ENCODE results near the gene ANG.

ANG gene

DNA sequence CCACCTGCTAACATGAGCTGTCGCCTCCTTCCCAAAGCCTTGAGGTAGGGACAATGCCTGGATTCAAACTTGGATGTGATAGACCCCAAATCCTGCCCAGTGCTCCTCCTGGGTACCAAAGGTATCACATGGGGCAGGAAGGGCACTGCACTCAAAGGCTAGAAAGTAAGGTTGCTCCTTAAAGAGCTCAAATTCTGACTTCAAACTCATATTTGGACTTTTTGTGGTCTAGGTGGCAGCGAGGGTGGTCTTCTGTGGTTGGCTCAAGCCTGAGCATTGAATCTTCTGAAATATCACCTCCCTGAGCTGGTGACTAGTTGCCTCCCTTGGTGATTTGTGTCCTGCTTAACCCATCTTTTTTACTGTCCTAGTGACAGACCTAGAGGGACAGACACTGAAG is 12.5 kb upstream of the ANG start:
- DNase-seq: no peak

DNA sequence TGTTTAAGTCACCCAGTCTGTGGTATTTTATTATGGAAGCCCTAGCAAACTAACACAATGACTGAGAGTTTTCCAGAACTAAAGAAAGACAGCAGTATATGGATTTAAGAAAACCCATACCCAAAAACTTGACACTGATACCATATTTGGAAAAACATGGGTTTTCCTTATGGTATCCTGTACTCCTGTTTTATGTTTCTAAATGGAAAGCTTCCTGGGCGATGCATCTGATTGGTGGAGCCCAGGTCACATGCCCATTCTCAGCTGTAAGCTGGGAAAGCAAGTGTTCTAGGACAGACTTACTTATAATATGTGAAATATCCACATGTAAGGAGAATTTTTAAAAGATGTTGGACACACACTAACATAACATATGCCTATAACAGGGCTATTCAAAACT is 8.7 kb upstream of the ANG start:
- peak in 1 of 2 experiments; percentile 47 for DNase-seq

DNA sequence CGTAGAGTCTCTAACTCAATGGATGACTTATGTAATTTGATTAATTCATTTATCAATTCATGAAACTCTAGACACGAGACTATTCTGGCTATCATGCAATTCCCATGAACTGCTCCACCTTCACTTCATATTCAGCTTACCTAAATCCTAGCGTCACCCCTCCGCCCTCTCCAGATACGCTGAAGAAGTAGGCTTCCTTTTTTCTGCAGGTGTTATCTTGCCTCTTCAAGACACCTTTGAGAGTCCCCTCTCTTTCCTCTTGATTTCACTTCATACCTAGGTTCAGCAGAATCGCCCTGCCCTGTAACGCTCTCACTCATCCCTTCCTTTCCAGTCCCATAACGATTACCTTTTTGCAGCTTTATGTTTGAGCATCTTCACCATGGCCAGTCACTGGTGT is 8.2 kb upstream of the ANG start:
- no peak for DNase-seq

DNA sequence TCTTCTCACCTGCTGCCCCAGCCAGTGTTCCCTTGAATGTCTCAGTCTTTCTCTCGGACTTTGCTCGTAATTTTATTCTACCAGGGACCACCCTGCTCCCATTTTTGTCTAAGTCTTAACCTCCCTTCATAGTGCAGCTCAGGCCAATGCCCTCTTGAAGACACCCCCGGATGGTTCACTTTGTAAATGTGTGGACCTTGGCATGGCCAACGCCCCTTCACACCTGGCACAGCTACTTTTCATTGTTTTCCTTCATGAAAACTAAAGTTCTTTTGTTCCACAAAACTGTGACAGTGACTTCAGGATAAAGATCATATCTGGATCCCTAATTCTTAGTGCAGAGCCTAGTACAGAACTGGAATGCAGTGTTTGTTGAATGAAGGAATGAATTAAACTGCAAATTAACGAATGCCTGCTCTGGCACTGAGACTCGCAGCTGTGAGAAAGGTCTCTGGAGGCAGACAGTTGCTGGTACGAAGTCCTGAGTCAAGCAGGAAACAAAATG is 7.7 kb upstream of the ANG start:
- no peak for DNase-seq

DNA sequence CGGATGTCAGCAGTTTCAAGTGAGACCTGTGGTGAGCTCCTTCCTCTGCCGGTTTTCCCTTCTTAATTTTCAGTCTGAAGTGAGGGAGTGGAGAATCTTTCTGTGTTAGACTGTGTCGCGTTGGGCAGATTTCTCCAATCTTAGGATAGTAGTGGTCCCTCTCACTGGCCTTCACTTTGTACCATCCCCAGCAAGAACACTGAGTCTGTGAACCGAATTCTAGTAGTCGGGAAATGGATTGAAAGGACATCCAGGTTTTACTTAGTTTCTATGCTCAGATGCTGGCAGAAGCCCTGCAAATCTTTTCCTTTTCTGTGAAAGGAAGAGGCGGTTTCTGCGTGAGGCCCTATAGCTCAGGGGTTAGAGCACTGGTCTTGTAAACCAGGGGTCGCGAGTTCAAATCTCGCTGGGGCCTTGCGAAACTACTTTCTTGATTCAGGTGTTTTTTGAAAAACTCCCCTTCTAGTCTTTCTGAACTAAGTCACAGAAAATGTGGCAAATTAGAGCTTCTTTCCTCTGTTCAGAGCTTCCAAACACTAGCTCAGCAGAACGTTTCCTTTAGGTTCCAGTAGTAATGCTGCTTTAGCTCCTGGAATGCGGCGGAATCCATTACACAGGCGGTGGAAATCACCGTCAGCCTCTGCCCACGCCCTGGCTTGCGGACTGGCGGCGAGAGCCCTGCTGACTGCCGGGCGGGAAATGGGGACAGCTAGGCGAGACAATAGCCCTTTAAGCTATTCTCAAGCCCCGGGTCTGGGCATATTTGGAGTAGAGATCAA is 7.0 kb upstream of the ANG start:
- DNase-seq: peak; percentile 93 to 94

DNA sequence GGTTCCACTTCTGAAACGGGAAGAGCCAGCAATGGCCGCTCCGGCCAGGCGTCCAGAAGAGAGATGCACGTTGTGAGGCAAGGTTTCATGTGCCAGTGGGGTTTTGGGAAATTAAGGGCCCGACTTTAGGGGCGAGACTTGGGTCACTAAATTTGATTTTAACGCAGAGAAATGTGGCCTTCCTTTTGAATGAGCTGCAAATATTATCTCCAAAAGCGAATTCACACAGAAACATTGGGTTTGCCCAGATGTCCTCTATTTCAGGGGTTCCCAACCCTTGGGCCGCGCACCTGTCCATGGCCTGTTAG is 6.5 kb upstream of the ANG start:
- DNase-seq: no peak

DNA sequence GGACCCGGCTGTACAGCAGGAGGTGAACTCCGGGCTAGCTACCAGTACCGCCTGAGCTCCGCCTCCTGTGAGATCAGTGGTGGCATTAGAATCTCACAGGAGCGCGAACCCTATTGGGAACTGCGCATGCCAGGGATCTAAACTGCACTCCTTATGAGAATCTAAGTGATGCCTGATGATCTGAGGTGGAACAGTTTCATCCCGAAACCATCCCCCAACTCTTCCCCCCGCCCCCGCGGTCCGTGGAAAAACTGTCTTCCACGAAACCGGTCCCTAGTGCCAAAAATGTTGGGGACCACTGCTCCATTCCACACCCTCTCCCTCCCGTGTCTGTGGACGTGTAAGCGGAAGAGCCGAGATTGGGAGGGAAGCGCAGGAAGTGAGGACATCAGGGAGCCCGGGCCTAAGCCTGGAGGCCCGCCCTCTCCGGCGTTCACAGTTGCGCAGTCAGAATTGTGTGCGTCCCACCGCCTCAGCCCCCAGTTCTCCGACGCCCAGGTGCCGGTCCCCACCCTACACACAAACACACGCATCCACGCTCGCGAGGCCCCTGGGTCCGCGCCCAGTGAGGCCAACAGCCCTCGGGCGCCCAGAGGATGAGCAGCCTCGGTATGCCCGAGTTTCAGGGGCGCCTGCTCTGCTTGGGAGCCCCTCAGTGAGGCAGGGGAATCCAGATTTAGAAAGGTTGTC is 6.0 kb upstream of the ANG start:
- DNase-seq: peak; percentile 83 to 85

DNA sequence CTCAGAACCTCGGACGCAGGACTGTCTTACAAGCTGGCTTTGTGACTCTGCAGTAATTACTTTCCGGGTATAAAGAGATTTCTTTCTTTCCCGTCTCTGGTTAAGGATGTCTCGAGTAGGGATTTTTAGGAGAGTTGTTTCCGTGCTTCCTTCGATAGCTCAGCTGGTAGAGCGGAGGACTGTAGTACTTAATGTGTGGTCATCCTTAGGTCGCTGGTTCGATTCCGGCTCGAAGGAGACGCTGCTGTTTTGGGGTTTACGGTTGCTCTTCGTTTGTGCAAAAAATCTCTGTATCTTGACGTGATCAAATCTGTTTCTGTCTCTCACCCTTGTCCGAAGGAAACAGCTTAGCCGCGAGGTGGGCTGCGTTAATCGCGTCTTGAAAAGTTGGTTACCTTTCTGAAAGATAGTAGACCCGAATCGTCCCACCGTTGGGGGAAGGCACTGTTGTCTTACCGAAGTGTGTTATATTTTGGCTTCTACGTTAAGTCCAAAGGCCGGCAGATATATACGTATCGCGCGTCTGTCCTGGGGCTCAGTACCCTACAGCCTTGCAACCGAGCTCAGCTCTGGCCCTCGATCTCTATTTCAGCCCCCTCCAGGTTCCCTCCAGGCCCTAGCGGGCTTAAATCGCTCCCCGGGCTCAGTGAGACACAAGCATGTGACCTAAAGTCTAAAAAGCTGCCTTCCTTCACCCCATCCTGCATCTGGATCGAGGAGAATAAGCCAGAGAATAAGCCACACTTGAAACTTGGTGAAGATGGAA is 5.3 kb upstream of the ANG start:
- DNase-seq: peak; percentile 90 to 91

DNA sequence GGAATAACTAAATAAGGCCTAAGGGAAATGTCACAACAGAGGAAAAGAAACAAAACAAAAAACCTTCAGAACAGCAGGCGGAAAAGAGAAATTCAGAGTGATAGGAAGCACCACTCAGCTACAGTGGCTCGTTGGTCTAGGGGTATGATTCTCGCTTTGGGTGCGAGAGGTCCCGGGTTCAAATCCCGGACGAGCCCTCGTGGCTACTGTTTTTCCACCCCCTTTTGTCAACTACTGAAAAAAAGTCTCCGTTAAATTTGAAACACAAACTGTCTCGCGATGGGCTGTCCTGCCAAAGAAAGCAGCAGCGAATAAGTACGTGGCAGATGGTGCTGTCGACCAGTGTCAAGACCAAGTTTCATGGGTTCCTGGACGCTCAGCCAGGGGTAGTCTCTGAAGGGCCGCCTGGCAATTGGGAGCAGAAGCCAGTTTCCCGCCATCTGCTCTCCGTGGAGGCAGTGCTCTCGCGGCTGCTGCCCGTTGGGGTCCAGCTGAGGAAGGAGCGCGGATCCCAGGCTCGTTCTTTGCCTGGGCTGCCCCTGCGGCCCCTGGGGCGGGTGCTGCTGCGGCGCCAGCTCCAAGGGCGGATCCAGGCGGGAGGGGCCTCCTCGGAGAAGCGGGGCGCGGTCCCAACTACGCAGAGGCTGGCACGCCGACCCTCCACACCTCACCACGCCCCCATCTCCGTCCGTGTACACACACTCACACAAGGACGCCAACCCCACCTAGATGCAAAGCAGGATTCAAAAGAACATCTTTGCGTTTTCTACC is 4.5 kb upstream of the ANG start, which contains the start of gene RNASE4:
RNASE4 (plus strand) TSS at position 670 of the 771 bp plus-strand sequence. CDS start 14,812 bp downstream, outside the sequence.
- peak; percentile 90 to 91 for DNase-seq

DNA sequence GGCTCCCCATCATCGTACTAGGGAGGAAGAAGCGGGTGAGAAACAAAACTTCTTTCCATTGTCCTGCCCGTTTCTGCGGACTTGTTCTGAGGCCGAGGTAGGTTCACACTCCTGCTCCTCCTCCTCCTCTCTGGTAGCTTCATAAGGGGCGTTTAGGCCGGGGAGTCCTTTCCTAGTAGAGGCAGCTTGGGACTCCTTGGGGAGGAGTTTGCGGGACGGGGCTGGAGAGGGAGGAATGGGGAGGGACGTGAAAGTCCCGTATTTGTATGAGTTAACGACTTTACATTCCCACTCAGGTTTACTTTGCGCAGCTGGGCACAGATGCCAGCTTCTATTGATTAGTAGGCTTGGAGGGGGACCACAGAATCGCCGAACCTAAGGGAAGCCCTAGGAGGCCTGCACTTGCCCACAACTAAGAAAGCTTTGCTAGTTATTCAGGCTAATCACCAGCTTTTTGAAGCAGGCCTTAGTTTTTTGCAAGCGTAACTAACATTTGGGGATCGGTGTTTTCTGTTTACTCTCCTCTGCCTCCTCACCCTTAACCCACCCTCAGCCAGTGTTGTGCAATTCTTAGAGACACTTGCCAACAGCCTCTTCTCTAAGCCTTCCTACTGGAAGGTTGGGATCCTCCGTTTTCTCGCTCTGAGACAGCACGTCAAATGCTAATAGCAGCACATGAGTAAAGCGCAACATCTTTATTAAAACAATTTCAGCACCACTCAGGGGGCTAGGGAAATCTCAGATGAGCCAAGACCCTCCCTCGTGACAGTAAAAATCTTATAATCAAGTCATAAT is 3.7 kb upstream of the ANG start:
- DNase-seq: no peak

DNA sequence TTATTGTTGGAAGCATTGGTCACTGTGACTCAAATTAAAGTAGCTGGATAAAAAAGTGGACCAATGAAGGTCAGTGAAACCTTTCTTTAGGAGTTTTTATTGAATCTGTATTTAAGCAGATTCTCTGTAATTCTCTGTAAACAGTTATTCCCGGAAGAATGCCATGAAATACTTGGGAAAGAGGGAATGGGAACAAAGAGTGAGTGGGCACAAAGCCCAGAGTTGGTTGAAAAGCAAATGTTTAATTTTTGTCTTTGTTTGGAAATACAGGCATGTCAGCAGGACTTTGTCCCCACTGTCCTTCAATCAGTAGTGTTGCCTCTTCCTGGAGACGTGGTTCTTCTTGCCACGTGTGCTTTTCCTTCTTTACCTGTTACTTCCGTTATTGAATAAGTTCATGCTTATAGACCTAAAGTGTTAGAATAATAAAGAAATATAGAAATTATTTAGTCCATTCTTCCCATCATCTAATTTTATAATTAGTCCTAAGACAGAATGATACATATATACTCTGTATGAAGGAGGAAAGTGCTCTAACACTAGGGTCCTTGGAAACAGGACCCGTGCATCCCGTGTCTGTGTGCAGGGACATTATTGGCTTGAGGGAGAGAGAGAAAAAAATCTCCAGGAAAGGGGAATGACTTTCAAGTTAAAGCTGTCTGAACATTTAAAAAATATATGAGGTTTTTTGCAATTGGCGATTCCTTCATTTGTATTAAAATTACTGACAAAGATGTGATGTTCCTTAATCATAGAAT is 2.0 kb upstream of the ANG start:
- no peak for DNase-seq

DNA sequence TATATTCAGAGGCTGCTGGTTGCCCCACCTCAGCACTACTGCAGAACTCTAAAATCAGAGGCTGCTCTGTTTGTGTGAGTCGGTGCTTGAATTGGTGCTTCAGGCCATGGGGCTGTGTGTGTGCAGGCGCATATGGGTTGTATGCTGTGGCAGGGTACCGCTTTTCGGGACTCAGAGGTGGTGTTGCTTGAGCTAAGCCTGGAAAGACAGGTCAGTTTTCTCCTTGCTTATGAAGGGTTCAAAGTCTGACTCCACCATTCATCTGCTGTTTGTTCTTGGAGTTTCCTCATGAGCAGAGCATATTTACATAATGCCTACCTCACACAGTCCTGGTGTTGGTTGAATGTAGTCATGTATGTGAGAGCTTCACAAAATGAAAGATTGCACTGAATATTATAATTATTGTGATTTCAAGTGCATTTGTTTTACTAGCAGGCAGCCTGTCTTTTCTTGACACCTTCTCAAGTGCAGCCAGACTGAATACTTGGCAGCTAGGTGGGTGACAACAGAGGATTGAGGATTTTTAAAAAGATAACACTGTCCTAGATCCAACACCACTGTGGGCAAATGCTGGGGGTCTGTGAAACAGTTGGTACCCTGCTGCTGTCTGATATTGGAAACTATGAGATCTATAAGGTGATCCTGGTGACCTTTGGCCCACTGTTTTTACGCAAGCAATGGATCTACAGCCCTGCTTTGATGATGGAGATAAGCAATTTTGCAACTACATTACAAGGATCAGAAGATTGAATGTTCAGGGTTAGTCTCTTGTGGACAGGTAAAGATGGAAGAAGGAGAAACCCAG is 1.0 kb upstream of the ANG start:
- DNase-seq: no peak

DNA sequence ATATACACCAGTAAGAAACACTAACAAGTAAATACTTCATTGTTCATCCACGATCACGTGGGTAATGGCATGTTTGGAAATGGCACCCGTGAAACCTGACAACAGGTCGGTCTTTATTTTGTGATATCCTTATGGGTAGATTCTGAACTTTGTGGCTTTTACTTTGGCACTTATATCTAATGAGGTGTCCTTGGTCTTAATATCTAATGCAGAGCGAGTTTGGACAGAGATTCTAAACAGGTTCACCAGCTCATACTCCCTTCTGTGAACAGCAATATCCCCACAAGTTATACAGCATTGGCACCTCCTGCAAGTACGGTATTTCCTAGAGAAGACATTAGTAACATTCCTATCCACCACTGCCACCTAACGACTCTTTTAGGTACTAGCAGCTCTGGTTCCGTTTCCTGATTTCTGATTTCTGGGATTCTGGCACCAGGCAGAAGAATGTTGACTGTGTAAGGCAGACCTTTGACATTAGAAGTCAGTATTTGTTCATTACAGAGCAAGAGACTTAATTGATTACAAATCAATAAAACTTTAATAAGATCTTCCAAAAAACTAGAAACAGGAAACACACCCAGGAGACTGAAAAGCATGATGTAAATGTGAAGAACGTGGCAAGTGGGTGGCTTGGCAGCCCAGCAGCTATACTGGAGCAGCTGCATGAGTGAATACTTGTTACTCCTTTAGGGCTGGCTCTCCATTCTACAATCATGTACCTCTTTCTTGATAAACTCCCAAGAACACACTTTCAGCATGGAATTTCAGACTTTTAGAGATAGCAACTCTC is 2.5 kb downstream of the ANG start:
- DNase-seq: peak; percentile 30 to 38

DNA sequence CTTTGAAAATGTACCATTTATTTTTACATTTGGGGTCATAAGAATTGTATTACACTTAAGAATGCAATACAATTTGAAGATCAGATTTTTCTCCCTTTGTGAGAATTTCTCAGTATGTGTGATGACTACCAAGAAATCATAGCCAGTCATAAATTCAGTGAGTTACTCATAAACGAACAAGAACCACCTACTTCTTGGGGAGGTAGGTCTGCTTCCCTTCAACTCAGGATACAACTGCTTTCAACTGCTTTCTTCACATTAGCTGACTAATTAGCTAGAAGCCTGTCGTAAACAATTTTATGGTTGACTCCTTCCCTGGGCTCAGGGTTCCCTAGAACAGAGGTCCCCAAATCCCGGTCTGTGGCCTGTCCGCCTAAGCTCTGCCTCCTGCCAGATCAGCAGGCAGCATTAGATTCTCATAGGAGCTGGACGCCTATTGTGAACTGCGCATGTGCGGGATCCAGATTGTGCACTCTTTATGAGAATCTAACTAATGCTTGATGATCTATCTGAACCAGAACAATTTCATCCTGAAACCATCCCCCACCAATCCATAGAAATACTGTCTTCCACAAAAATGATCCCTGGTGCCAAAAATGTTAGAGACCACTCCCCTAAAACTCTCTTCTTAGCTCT is 3.7 kb downstream of the ANG start:
- no peak for DNase-seq

DNA sequence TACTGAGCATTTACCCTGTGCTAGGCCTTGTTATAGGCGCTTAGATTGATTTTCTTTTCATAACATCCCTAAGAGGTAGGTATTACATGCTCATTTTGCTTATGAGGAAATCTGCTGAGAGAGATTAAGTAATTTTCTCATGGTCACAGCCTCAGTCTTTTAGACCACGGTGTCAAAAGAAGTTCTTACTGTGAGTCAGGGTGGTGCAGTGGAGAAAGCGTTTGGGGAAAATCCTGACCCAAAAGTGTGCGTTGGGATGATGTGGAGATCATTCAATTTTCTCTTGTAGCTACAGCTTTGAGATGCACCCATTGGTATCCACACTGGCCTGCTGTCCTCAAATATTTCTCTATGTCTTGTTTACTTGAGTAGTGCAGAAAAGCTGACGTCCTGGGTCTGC is 8.2 kb downstream of the ANG start:
- DNase-seq: no peak

DNA sequence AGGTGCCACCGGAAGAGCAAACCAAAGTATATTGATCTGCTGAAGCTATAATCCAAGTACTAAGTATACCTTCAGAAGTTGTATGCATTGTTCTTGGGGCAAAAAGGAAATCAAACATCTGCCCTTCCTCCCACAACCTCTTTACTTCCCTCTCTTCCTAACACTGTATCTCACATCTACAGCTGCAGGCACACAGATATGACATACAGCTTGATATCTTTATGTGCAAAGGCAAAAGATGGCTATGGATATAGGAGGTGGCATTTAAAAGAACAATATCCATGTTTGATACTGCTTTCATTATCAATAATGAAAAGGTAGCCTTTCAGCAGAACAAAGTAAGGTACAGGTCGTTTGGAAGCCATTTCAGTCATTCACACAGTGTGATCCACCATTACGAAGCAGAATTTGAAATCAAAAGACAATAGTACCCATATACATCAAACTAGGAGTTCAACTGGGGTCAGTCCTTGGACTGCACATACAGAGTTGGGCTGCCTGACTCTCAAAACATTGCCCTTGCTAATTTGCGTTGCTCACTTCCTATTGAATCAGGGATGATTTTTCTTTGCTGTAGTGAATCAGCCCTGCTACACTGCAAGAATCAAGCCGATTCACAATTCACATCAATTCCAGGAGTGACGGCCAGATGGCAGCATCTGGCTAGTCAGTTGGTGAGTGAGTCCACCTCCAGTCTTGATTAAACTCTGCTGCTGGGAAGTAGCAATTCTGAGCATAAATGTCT is 8.9 kb downstream of the ANG start:
- peak; percentile 79 to 80 for DNase-seq

DNA sequence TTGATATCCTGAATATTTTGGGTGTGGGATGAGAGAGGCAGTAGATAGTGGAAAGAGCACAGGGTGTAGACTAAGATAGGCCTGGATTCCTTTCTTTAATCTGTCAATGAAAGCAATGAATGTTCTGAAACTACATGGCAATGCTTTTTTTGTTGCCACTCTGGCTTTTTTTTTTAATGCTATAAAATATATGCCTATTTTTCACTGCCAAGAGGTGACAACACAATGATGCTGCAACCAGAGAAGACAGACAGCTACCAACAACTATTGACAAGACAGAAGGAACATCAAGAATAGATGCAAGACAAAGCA is 9.4 kb downstream of the ANG start:
- DNase-seq: no peak

DNA sequence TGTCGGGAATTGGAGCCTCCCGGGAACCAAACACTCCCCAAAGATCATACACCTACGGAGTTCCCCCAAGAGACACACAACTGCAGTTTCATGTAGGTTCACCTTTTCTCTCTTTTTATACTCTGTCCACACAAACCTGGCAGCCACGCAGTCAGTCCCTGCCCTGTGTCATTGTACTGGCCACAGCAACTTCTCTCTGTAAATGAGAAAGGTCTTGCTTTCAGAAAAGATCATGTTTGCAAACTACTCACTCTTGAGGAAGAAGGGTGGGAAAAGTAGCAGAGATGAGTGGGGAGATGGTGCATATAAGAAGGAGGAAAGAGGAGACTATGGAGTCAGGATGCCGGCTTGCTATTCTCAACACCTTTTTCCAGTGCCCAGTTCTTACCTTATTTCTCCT is 10.4 kb downstream of the ANG start:
- no peak for DNase-seq

All from activated T-cell treated with anti-CD3 and anti-CD28 coated beads, Interleukin-2, amount 50 U/mL, for 48 hours (primary cell).